Left cardiac atrium (tissue), 4 donors: ENCODE results near the gene SLC24A3. TPM values are rescaled to one million over a fixed set of nuclear protein-coding genes. Genes with fewer than 3 reads are reported as not detected.

Experiments used
- ATAC-seq, 2 donors: fragments of 200-7000 bp; cut with Tn5 transposase; one replicate each; pipeline ENCODE4 v1.9.1; 2020; ENCODE audit warnings: mild to moderate bottlenecking in 2 of 2, moderate library complexity in 2 of 2
- DNase-seq: peaks from one replicate; pipeline ENCODE4 v3.0.0-alpha.2; 2020
- intact Hi-C, 2 donors: fragments of 100-400 bp; cut with DNase I; formaldehyde crosslinking; loops; one replicate each; pipeline versions ENCODE4 v1.14.1 to v1.15.1; 2022 to 2023
- total RNA-seq, 2 donors: library from RNA; stranded (reverse); fragmentation: NEBNext Ultra II Directional; extraction: Animal tissue kit (Norgen Biotek cat#: 25700); gene quantifications; one replicate each; pipeline ENCODE4 v1.2.1, GENCODE V29; 2021
- donor health status: DM: no; HTN: yes; CAD: no.
- donor health status: DM: no; HTN: yes; CAD: no; lungs with severe emphysema.
- donor health status: DM: yes; HTN: yes; CAD: no.
- donor health status: Dilated cardiomyopathy.

SLC24A3 gene
- total RNA-seq, 2 donors from 2014 or later: 2.1 to 4.1 TPM

DNA sequence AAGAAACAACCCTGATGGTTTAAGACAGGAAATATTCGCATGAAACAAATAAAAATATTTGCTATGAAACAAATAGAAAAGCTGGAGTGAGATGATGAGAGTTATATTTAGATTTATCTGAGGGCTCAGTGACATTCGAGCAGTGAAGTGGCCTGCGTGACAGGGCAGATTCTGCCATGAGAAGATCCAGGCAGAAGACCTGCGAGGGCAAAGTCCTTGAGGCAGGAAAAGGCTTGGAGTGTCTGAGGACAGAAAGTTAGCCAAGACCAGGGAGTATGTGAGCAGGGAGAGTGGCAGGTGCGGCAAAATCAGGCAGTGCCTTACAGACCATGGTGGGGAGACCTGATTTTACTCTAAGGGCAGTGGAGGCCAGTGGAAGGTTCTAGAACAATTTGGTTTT lies 478.7 kb downstream of the SLC24A3 start:
- intact Hi-C loops: loop anchor here (2.0 to 10.0 kb wide), 5 partner anchors 54 to 304 kb away; no protein-coding TSS in a partner anchor
- ATAC-seq (peak; percentile 56 to 72), DNase-seq (no peak)

DNA sequence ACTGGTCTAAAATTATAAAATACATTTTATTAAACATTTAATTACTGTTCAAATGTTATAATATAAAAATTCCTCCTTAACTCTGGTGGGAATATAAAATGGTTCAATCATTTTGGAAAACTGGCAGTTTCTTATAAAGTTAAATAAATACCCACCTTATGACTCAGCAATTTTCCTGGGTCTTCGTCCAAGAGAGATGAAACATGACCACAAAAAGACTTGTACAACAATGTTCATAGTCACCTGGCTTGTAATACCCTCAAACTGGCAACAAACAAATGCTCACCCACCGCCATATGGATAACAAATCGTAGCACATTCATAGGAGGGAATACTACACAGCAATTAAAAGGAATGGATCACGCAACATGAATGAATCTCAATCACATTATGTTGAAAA lies 479.7 kb downstream of the SLC24A3 start:
- no peak for ATAC-seq
- intact Hi-C loops: loop anchor here (2.0 to 10.0 kb wide), 5 partner anchors 53 to 303 kb away; no protein-coding TSS in a partner anchor
- no peak for DNase-seq

DNA sequence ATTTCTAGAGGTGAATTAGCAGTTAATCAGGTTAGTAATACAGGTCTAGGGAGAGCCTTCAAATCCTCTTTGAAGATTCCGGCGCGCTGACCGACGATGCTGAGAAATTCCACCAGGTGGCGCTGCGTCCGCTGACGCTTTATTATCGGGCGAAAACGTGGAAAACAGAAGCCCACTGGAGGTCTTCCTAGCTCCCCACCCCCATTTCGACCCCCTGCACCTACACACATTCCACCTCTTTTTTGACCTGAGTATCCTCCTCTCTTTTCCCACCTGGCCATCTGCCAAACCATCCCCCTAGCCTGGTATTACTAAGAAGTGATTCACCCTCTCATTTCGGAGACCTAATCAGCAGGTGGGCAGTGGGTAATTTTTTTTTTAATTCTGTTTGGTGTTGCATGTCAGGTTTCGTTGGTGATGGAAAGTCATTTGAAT lies 480.3 kb downstream of the SLC24A3 start:
- peak; percentile 53 for DNase-seq
- ATAC-seq: peak in 1 of 2 donors; percentile 25
- intact Hi-C loops: loop anchor here (2.0 to 10.0 kb wide), 5 partner anchors 52 to 302 kb away; no protein-coding TSS in a partner anchor

DNA sequence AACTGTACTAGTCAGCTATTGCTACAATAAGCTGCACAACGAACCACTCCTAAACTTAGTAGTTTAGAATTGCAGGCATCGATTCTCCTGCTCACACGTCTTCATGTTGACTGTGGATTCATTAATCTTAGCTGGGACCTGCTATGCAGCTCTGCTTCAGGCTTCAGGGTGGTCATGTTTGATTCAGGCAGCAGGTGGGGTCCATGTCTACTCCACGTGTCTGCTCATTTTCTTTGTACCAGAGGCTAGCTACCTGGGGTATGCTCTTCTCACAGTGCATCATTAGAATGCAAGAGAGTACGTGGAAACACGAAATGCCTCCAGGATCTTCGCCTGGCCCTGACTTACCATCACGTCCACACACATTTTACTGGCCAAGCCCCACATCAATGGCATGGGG lies 481.1 kb downstream of the SLC24A3 start:
- ATAC-seq: no peak
- intact Hi-C loops: loop anchor here (2.0 to 10.0 kb wide), 5 partner anchors 51 to 301 kb away; no protein-coding TSS in a partner anchor
- DNase-seq: no peak

- DNase-seq: no peak
- no peak for ATAC-seq
- intact Hi-C loops: loop anchor here (5.0 to 10.0 kb wide), 5 partner anchors 42 to 300 kb away; no protein-coding TSS in a partner anchor
Observed at GRCh38 chr20:19695081-19695480, 482.6 kb downstream of the SLC24A3 start.

DNA sequence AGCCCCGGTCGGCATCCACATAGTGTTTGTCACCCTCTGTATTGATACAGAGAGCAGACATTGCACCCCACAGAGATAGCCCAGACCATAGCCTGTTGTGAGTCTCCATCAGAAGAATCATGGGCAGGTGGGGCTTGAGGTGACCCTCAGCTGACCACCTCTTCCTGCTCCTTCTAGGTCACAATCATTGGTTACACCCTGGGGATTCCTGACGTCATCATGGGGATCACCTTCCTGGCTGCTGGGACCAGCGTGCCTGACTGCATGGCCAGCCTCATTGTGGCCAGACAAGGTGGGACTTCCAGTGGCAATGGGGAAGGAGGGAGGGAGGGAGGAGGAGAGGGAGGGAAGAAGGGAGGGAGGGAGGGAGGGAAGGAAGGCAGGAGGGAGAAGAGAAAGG lies 484.2 kb downstream of the SLC24A3 start:
- no peak for DNase-seq
- no peak for ATAC-seq
- intact Hi-C loops: loop anchor here (5.0 to 10.0 kb wide), 5 partner anchors 41 to 298 kb away; no protein-coding TSS in a partner anchor

DNA sequence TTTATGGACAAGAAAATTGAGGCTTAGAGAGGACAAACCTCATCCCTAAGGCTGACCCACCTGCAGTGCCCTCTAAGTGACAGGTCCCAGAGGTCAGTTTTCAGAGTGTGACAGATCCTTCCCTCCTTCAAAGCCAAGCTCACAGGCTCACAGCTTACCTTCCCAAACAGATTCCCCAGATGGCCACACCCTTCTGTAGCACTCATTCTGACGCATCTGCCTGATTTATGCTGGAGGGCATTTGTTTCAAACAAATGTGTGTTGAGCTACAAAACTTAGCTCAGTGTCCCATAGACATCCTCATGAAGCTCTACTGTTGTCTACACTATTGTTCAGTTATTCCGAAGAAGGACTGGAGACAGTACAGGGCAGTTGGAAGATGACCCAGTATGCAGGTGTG lies 485.0 kb downstream of the SLC24A3 start:
- ATAC-seq (no peak), DNase-seq (no peak)
- intact Hi-C loops: loop anchor here (5.0 to 10.0 kb wide), 5 partner anchors 40 to 297 kb away; no protein-coding TSS in a partner anchor

- no peak for DNase-seq
- ATAC-seq: peak in 1 of 2 donors; percentile 53
- intact Hi-C loops: loop anchor here (5.0 to 10.0 kb wide), 5 partner anchors 38 to 295 kb away; no protein-coding TSS in a partner anchor
Observed at GRCh38 chr20:19699180-19699971, 486.9 kb downstream of the SLC24A3 start.

DNA sequence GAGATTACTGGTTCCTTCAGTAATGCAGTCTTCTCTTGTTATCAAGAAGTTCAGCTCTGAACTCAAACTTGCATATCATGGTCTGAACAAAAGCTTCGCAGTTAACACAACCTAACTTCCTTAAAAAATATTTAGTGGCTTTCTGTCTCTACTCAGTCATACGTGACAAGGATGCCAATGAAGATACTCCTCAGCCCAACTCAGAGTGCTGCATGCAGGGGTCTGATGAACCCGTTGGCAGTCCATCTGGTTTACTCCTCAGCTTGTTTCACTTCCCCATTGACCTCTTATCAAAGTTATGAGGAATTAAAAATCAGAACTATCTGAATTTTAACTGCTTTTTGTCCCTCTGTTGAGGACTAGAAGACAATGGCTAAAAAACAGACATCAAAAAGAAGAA lies 489.0 kb downstream of the SLC24A3 start:
- no peak for DNase-seq
- intact Hi-C loops: no loop called here
- ATAC-seq: no peak

GRCh38 chr20:19706463-19706862 lies 494.0 kb downstream of the SLC24A3 start:
- DNase-seq (no peak), ATAC-seq (peak; percentile 44 to 59)
- intact Hi-C loops: no loop called here

GRCh38 chr20:19709635-19710335 lies 497.3 kb downstream of the SLC24A3 start:
- intact Hi-C loops: no loop called here
- DNase-seq (no peak), ATAC-seq (no peak)

DNA sequence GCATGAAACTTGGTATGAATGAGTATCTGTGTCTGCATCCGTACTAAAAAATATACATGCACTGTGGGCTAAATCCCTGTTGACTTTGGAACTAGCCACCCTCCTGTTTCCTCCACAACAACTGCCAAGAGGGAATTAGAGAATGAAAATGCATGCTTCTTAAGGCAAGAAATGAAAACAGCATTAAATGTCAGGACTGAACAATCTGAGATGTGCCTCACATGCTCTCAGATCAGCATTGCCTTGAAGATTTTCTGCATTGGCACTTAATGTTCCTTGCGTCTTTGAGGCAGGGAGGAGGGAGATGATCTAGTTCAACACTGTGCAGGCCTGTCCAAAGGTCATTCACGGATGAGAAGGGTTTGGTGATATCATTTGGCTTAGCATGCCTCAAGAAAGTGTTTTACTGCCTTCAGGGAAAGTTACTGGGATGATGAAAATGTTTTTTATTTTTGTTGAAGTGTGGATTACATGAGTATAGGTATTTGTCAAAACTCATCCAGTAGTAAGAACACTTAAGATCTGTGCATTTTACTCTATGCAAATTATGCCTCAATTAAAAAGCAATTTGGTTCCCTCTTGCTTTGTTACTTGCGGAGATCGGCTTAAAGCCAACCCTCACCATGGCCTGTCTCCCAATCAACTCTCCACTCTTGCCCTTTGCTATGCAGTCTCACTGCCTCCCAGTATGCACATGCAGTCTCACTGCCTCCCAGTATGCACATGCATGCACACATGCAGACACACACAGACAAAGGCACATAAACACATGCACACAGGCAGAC lies 498.1 kb downstream of the SLC24A3 start:
- intact Hi-C loops: no loop called here
- ATAC-seq (no peak), DNase-seq (no peak)

DNA sequence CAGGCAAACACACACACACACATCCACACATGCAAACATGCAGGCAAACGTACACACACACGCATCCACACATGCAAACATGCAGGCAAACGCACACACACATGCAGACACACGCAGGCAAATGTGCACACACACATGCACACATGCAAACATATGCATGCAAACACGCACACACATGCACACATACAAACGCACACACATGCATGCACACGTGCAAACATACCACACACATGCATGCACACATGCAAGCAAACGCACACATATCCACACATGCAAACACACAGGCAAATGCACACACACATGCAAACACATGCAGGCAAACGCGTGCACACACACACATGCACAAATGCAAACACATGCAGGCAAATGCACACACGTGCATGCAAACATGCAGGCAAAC lies 498.7 kb downstream of the SLC24A3 start:
- intact Hi-C loops: no loop called here
- DNase-seq: no peak
- ATAC-seq: no peak

DNA sequence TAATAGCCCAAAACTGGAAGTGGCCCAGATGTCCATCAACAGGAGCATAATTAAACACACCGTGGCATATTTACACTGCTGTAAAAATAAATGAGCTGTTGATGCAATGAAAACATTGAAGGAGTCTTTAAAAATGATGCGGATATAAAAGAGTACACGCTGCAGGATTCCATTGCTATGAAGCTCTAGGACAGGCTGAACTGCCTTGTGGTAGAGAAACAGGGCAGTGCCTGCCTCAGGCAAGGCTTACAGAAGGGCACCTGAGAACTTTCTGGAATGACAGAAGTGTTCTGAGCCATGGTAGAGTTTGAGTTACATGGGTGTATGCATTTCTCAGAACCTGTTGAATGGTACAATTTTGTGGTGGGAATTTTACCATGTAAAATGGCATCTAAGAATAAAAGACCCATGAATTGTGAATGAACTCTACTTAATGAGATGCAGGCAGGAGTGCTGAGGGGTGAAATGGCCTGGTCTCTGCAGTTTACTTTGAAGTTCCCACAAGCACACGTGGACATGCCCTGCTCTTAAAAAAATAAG lies 500.3 kb downstream of the SLC24A3 start:
- intact Hi-C loops: no loop called here
- no peak for ATAC-seq

DNA sequence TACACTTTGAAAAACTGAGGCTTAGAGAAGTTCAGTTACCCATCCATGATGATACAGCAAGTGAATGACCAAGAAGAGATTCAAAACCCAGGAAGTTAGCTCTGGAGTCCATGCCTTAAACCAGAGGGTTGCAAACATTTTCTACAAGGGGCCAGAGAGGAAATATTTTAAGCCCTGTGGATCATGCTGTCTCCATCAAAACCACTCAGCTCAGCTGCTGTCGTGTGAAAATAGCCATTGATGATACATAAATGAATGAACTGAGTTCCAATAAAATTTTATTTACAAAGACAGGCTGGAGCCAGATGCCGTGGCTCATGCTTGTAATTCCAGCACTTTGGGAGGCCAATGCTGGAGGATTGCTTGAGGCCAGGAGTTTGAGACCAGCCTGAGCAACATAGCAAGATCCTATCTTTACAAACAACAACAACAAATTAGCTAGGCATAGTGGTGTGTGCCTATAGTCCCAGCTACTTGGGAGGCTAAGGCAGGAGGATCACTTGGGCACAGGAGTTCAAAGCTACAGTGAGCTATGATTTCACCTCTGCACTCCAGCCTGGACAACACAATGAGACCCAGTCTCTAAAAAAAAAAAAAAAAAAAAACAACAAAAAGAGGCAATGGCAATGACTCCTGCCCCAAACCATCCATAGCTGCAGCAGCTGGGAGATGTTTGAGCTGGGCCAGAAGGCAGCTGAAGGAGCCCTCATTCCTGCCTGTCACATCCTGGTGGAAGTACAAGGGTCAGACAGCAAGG lies 501.6 kb downstream of the SLC24A3 start:
- DNase-seq: no peak
- ATAC-seq: no peak
- intact Hi-C loops: no loop called here

More for the DNA sequence above, 500.3 kb downstream of the SLC24A3 start:
- no peak for DNase-seq

- intact Hi-C loops: no loop called here
- DNase-seq (no peak), ATAC-seq (no peak)
Observed at GRCh38 chr20:19714579-19714840, 502.1 kb downstream of the SLC24A3 start.

GRCh38 chr20:19715986-19716385 lies 503.5 kb downstream of the SLC24A3 start:
- DNase-seq: no peak
- ATAC-seq: no peak
- intact Hi-C loops: no loop called here

DNA sequence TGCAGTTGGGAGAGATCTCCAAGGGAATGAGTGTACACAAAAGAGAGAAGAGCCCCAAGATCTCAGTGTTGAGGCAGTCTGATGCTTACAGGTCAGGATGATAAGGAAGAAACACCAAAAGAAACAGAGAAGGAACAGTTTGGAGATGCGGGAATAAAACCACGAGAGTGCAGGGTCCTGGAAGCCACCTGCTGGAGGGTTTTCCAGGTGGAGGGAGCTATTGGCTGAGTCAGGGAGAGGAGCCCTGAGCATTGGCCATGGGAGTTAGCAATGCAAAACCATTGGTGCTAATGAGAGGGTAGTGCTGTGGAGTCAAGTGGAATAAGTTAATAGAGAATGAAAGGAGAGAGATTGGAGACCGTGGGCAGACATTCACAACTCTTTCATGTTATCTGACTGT lies 506.4 kb downstream of the SLC24A3 start:
- intact Hi-C loops: no loop called here
- DNase-seq (no peak), ATAC-seq (no peak)

DNA sequence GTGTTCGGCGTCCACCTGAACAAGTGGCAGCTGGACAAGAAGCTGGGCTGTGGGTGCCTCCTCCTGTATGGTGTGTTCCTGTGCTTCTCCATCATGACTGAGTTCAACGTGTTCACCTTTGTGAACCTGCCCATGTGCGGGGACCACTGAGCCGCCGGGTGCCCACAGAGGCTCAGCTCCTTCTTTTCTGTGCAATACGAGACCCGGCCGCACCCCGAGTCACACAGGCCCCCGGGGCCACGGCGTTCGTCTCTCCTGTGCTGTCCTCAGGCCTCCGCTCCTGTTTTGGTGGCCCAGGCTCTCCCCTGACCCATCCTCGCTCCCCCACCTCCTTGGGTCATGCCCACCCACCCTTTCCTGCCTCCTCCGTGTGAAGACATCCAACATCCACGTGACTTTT lies 508.5 kb downstream of the SLC24A3 start:
- DNase-seq (no peak), ATAC-seq (no peak)
- intact Hi-C loops: no loop called here
